Measurements from ENCODE around the gene ATP6V1E1.
"Not testable (repeated sequence)": the region's sequence is repeated elsewhere in the genome, so short reads cannot be mapped to it uniquely, and the experiment has no call there.

ATP6V1E1 gene

GRCh38 chr22:17580441-17581031, 48.0 kb downstream of the ATP6V1E1 start:
- DNase-seq = no peak

- DNase-seq = no peak
These were observed 49.0 kb downstream of the ATP6V1E1 start for GRCh38 chr22:17579535-17579981.

- no peak for DNase-seq
These were observed 50.3 kb downstream of the ATP6V1E1 start for GRCh38 chr22:17578136-17578754.

- DNase-seq = no peak
These were observed 52.1 kb downstream of the ATP6V1E1 start for GRCh38 chr22:17576470-17576869.

- DNase-seq = no peak
These were observed 52.9 kb downstream of the ATP6V1E1 start for GRCh38 chr22:17575681-17576080.

- DNase-seq = no peak
These were observed 53.4 kb downstream of the ATP6V1E1 start for GRCh38 chr22:17575151-17575550.

- DNase-seq = no peak
These were observed 57.5 kb downstream of the ATP6V1E1 start for GRCh38 chr22:17570851-17571631.

- no peak for DNase-seq
These were observed 58.5 kb downstream of the ATP6V1E1 start for GRCh38 chr22:17569971-17570511.

- no peak for DNase-seq
These were observed 61.8 kb downstream of the ATP6V1E1 start for GRCh38 chr22:17566776-17567175.

GRCh38 chr22:17566016-17566687, 62.4 kb downstream of the ATP6V1E1 start:
- DNase-seq = not testable (repeated sequence)

- no peak for DNase-seq
These were observed 64.6 kb downstream of the ATP6V1E1 start for GRCh38 chr22:17563936-17564391.

GRCh38 chr22:17562906-17563870, 65.4 kb downstream of the ATP6V1E1 start, which contains the start of gene SLC25A18:
Gene SLC25A18 (plus strand): TSS chr22:17563498. CDS start chr22:17579945, 16,447 bp downstream.
- no peak for DNase-seq

- DNase-seq = no peak
These were observed 69.4 kb downstream of the ATP6V1E1 start for GRCh38 chr22:17559188-17559587.

- DNase-seq = no peak
These were observed 73.7 kb downstream of the ATP6V1E1 start for GRCh38 chr22:17554814-17555213.

GRCh38 chr22:17552737-17553136, 75.8 kb downstream of the ATP6V1E1 start:
- no peak for DNase-seq

GRCh38 chr22:17549655-17550054, 78.9 kb downstream of the ATP6V1E1 start:
- DNase-seq = no peak

- DNase-seq = no peak
These were observed 79.4 kb downstream of the ATP6V1E1 start for GRCh38 chr22:17549183-17549582.

- DNase-seq = no peak
These were observed 79.9 kb downstream of the ATP6V1E1 start for GRCh38 chr22:17548756-17549035.

- DNase-seq = no peak
These were observed 80.4 kb downstream of the ATP6V1E1 start for GRCh38 chr22:17548010-17548755.

- no peak for DNase-seq
These were observed 86.1 kb downstream of the ATP6V1E1 start for GRCh38 chr22:17542452-17542851.

All from NCI-H526 treated with DMSO at 0.1 percent for 48 hours (cell line).